Endothelial cell of umbilical vein (primary cell): ENCODE data around the gene MROH7. TPM values are rescaled to one million over a fixed set of nuclear protein-coding genes. Genes with fewer than 3 reads are reported as not detected.

ENCODE experiments used
- Bru-seq: library from RNA; stranded (reverse); fragments of 400-500 nt; gene quantifications from one replicate; lab custom pipeline; 2021; lab: Mats Ljungman, UMichigan
- BruChase-seq, 2 experiments: library from RNA; stranded (reverse); fragments of 400-500 nt; gene quantifications; one replicate each; lab custom pipeline; 2021; lab: Mats Ljungman, UMichigan
- BruUV-seq: library from RNA; stranded (reverse); fragments of 400-500 nt; replicated peaks from 2 replicates; lab custom pipeline; 2021; lab: Mats Ljungman, UMichigan
- CTCF ChIA-PET: fragments of 300-600, 350-600 bp; sonication (Branson Sonifier 250); formaldehyde crosslinking; loops from one replicate; lab custom pipeline; 2021; ENCODE audit warnings: antibody characterized with exemption, inconsistent platforms; lab: Charles Lee
- POLR2A ChIA-PET: fragments of 300-600, 350-600 bp; sonication (Branson Sonifier 250); formaldehyde crosslinking; loops from one replicate; lab custom pipeline; 2021; ENCODE audit warnings: antibody characterized with exemption, inconsistent platforms; lab: Charles Lee
- DNase-seq: peaks from one replicate; pipeline ENCODE4 v3.0.0-alpha.2; 2011; ENCODE audit warnings: low read depth, low spot score
- FAIRE-seq: peaks from 2 replicates; lab custom pipeline; 2011; peaks lifted over from hg19 to GRCh38; lab: Jason Lieb, UNC
- H2AFZ ChIP-seq: 2 replicates; pipeline ENCODE4 v1.6.0; 2012; ENCODE audit warnings: low read depth, low read length, control low read depth, inconsistent platforms
- H3K27ac ChIP-seq: 2 replicates; pipeline ENCODE4 v1.5.1; 2011; ENCODE audit warnings: low read depth, mild to moderate bottlenecking, control low read depth, low read length, moderate library complexity; ENCODE audit not compliant: insufficient read depth
- H3K27me3 ChIP-seq, 2 experiments: 2 replicates each; pipeline versions ENCODE4 v1.6.0 to v1.6.1; 2011; ENCODE audit warnings: low read length in 2 of 2, mixed read lengths in 1 of 2; ENCODE audit not compliant: control insufficient read depth in 2 of 2, insufficient read depth in 2 of 2
- H3K36me3 ChIP-seq, 2 experiments: 2 replicates in 1 of 2; 3 replicates in 1 of 2; pipeline ENCODE4 v1.5.1; 2011; ENCODE audit warnings: low read length in 2 of 2, mild to moderate bottlenecking in 1 of 2, moderate library complexity in 1 of 2; ENCODE audit not compliant: control insufficient read depth in 2 of 2, insufficient read depth in 2 of 2; ENCODE audit errors: extremely low read depth in 1 of 2
- H3K4me1 ChIP-seq: 3 replicates; pipeline ENCODE4 v1.5.1; 2011; ENCODE audit warnings: mild to moderate bottlenecking, low read length; ENCODE audit not compliant: control insufficient read depth, insufficient read depth; ENCODE audit errors: extremely low read depth
- H3K4me2 ChIP-seq: 2 replicates; pipeline ENCODE4 v1.6.1; 2011; ENCODE audit warnings: low read length, control low read depth, mixed read lengths; ENCODE audit not compliant: insufficient read depth
- H3K4me3 ChIP-seq, 3 experiments: fragments of 200-600 bp in 1 of 3; sonication (generic), shearing (Covaris generic) in 1 of 3; replicated peaks in 1 of 3; 2 replicates each; pipeline ENCODE4 v1.5.1; 2011 to 2016; ENCODE audit warnings: control low read depth in 3 of 3, low read length in 3 of 3, mild to moderate bottlenecking in 2 of 3, inconsistent platforms in 1 of 3, low read depth in 1 of 3, moderate library complexity in 1 of 3; ENCODE audit not compliant: insufficient read depth in 1 of 3
- H3K79me2 ChIP-seq: 2 replicates; pipeline ENCODE4 v1.6.0; 2012; ENCODE audit warnings: low read length, inconsistent platforms; ENCODE audit not compliant: control insufficient read depth, insufficient read depth
- H3K9ac ChIP-seq: replicated peaks from 2 replicates; pipeline ENCODE3; 2011; ENCODE audit warnings: low read length, control low read depth; ENCODE audit not compliant: insufficient read depth; ENCODE audit errors: extremely low read depth
- H3K9me1 ChIP-seq: replicated peaks from 3 replicates; pipeline ENCODE4 v1.6.0; 2011; ENCODE audit warnings: mild to moderate bottlenecking, low read length; ENCODE audit not compliant: control insufficient read depth, insufficient read depth; ENCODE audit errors: extremely low read depth
- H3K9me3 ChIP-seq: replicated peaks from 2 replicates; pipeline ENCODE4 v1.5.1; 2012; ENCODE audit warnings: low read length, inconsistent platforms; ENCODE audit not compliant: control insufficient read depth, insufficient read depth
- H4K20me1 ChIP-seq: replicated peaks from 2 replicates; pipeline ENCODE3; 2011; ENCODE audit warnings: mild to moderate bottlenecking, low read length; ENCODE audit not compliant: control insufficient read depth, insufficient read depth; ENCODE audit errors: extremely low read depth
- CTCF ChIP-seq, 2 donors: IDR thresholded peaks; 1 replicate in 1 of 2; 2 replicates in 1 of 2; pipeline ENCODE4 v1.5.1; 2011; ENCODE audit warnings: low read length in 2 of 2, mild to moderate bottlenecking in 2 of 2, moderate library complexity in 2 of 2, control low read depth in 1 of 2, inconsistent platforms in 1 of 2, low read depth in 1 of 2; ENCODE audit not compliant: insufficient read depth in 1 of 2; ENCODE audit errors: extremely low read depth in 1 of 2
- EZH2 ChIP-seq: IDR thresholded peaks from 2 replicates; pipeline ENCODE4 v1.6.1; 2012; ENCODE audit warnings: borderline replicate concordance, low read depth, mild to moderate bottlenecking, moderate library complexity, low read length, inconsistent platforms; ENCODE audit not compliant: severe bottlenecking
- FOS ChIP-seq: IDR thresholded peaks from 2 replicates; pipeline ENCODE4 v1.6.1; 2011; ENCODE audit warnings: mild to moderate bottlenecking, low read length, moderate library complexity, borderline replicate concordance; ENCODE audit not compliant: insufficient read depth
- GATA2 ChIP-seq: IDR thresholded peaks from 2 replicates; pipeline ENCODE4 v1.7.0; 2011; ENCODE audit warnings: low read depth, mild to moderate bottlenecking, moderate library complexity, mixed read lengths, low read length; ENCODE audit not compliant: insufficient read length, insufficient read depth
- JUN ChIP-seq: IDR thresholded peaks from 2 replicates; pipeline ENCODE4 v1.6.1; 2011; ENCODE audit warnings: borderline replicate concordance, low read depth; ENCODE audit not compliant: insufficient read length, insufficient read depth
- MAX ChIP-seq: IDR thresholded peaks from 2 replicates; pipeline ENCODE4 v1.6.1; 2011; ENCODE audit not compliant: insufficient read depth, insufficient read length
- MYC ChIP-seq: IDR thresholded peaks from one replicate; pipeline ENCODE4 v1.6.1; 2011; ENCODE audit warnings: mild to moderate bottlenecking, low read depth, low read length
- POLR2A ChIP-seq: IDR thresholded peaks from 2 replicates; pipeline ENCODE4 v1.6.1; 2012; ENCODE audit warnings: low read depth, mild to moderate bottlenecking, control low read depth, low read length
- POLR2AphosphoS5 ChIP-seq: IDR thresholded peaks from 2 replicates; pipeline ENCODE4 v1.6.1; 2012; ENCODE audit warnings: low read depth, mild to moderate bottlenecking, control low read depth, low read length, moderate library complexity; ENCODE audit not compliant: insufficient read depth
- dilution Hi-C: fragments of 300-500 bp; cut with MboI; formaldehyde crosslinking; loops from one replicate; pipeline ENCODE4 v1.15.0; 2019; ENCODE audit warnings: low sequenced_read_pairs; ENCODE audit not compliant: extremely low pct_ligation_motif_present
- intact Hi-C: fragments of 100-400 bp; cut with micrococcal nuclease; formaldehyde crosslinking; loops from one replicate; pipeline ENCODE4 v1.10.0; 2022
- long read RNA-seq: library from polyadenylated mRNA; stranded (forward); transcript quantifications from one replicate; pipeline ENCODE4 v2.0.0, GENCODE V29; 2021
- polyA minus RNA-seq, 3 experiments: library from RNA; depleted of rRNA, polyadenylated mRNA; stranded (reverse); fragments of >200 nt; gene quantifications; 1 replicate in 1 of 3; 2 replicates in 2 of 3; pipeline ENCODE4 v1.2.3, GENCODE V29; 2011
- polyA plus RNA-seq, 4 experiments: library from polyadenylated mRNA; depleted of rRNA in 3 of 4; stranded (reverse) in 3 of 4; unstranded in 1 of 4; fragments of >200 nt; gene quantifications; 2 replicates each; pipeline versions ENCODE4 v1.2.1 to v1.2.3, GENCODE V29; 2011 to 2012; ENCODE audit warnings: missing spikeins in 1 of 4
- total RNA-seq: library from RNA; stranded (reverse); gene quantifications from 2 replicates; pipeline ENCODE4 v1.2.3, GENCODE V29; 2021

The MROH7 gene
- total RNA-seq: 0.24 TPM in 1 of 2 replicates, not detected in the other
- polyA plus RNA-seq: 0.06 and 0.08 TPM in 2 replicates
- polyA plus RNA-seq (2011; cell fraction: cytosol; rRNA removed): not detected in 2 replicates
- polyA plus RNA-seq (2011; cell fraction: nucleus; rRNA removed): 0.32 and 0.64 TPM in 2 replicates
- polyA plus RNA-seq (2012): 0.18 TPM in 1 of 2 replicates, not detected in the other
- polyA minus RNA-seq: 0.05 and 0.08 TPM in 2 replicates
- not detected for polyA minus RNA-seq (2011; cell fraction: cytosol; rRNA and poly(A)+ RNA removed)
- 0.29 and 0.67 TPM in 2 replicates for polyA minus RNA-seq (2011; cell fraction: nucleus; rRNA and poly(A)+ RNA removed)
- Bru-seq, nascent RNA: not detected
- percentile 23 among the genes with signal in this experiment for BruChase-seq, experiment 1, labeled RNA remaining after a 6-hour chase
- BruChase-seq, experiment 2, labeled RNA remaining after a 2-hour chase: percentile 14 among the genes with signal in this experiment
- long read RNA-seq: 0 reads

DNA sequence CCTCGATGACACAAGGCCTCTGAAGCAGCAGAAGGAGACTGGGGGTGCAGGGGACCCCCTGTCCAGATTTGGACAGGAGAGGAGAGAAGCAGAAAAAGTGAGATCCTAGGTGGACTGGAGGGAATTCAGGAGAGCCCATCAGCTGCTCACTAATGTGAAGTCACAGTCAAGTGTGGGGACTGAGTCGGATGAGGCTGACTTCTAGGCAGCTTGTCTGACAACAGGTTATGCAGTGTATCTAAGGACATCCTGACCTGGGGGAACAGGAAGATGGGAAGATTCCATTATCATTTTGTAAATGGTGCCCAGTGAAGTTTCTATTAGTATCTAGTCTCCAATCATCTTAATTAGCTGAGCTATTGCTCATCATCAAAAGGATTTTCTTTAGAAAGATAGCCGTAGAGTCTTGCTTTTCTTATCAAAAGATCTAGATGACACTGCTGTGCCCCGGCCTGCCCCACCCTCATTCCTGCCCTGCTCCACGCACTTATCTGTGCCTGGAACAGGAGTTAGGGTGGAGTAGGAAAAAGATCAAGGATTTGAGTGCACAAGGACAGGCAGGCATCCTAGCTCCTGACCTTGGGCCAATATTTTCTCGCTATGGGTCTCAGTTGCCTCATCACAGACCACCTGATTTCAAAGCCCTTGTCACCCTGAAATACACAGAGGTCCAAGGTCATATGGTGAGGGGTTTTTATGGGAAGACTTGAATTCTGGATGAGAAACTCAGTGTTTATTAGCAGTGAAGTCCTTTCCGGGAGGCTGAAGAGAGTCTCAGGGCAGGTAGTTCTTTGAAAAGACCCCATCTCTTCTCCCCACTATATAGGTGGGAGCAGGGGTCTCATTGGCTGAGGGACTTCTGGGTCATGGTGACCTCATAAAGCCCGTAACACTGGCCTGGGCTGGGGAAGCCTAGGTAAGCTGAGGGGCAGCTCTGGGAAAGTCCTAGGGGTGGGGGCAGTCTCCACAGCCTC is at the start of gene MROH7:
Gene MROH7 (plus strand): TSS at position 924 of the 974 bp plus-strand sequence. CDS start 11,141 bp downstream, outside the sequence.
- ChIA-PET CTCF (no interaction called here), POLR2A (no interaction called here)
- Histone ChIP-seq H3K27ac (no peak within 1 kb of the TSS), H3K4me3 (no peak within 1 kb of the TSS), H3K9me3 (no peaks in the 10 kb centered on the region), H3K36me3 (no peaks in the 10 kb centered on the region), H4K20me1 (no peaks in the 10 kb centered on the region), H3K4me1 (no peaks in the 10 kb centered on the region), H3K9me1 (no peaks in the 10 kb centered on the region), H3K27me3 (peaks cover 0 to 5% of the 10 kb centered on the region in 2 experiments), H3K4me2 (no peak within 1 kb of the TSS), H3K79me2 (no peaks in the 10 kb centered on the region), H2AFZ (no peak within 1 kb of the TSS), H3K9ac (no peak within 1 kb of the TSS)
- DNase-seq (no peak), FAIRE-seq (no peak)
- TF ChIP-seq MYC (no peak), EZH2 (no peak), CTCF (IDR thresholded peaks at IDR 0.05; ENCODE audit: extremely low read depth in 1 of 2, insufficient read depth in 1 of 2, low read depth in 1 of 2, low read length in 2 of 2) (no peak), GATA2 (no peak), FOS (no peak), JUN (no peak), POLR2AphosphoS5 (no peak), POLR2A (no peak), MAX (no peak)
- no TSS peak for BruUV-seq
- dilution Hi-C loops (no loop called here), intact Hi-C loops (no loop called here)
